GM21619 (cell line): ENCODE measurements around the gene LPP.
A peak's percentile ranks its signal among the peaks of the same experiment; 100 is the strongest.
"Not testable (repeated sequence)": the region's sequence is repeated elsewhere in the genome, so short reads cannot be mapped to it uniquely, and the experiment has no call there.

Experiments
- ATAC-seq: cut with Tn5 transposase; IDR thresholded peaks from one replicate; pipeline ENCODE4 v1.9.1; 2021; ENCODE audit not compliant: unreplicated experiment

The LPP gene

GRCh38 chr3:188421836-188422540 is 268.0 kb downstream of the LPP start:
- peak; percentile 100 for ATAC-seq

- not testable (repeated sequence) for ATAC-seq
Measured at GRCh38 chr3:188427981-188428380, 274.0 kb downstream of the LPP start.

- ATAC-seq = no peak
Measured at GRCh38 chr3:188431040-188431439, 277.1 kb downstream of the LPP start.

- ATAC-seq = no peak
Measured at GRCh38 chr3:188431553-188431952, 277.6 kb downstream of the LPP start.

GRCh38 chr3:188432802-188433520 is 279.0 kb downstream of the LPP start:
- ATAC-seq = no peak

GRCh38 chr3:188433521-188434150 is 279.7 kb downstream of the LPP start:
- ATAC-seq = no peak

GRCh38 chr3:188434594-188434993 is 280.6 kb downstream of the LPP start:
- ATAC-seq = no peak

- ATAC-seq = no peak
Measured at GRCh38 chr3:188435266-188435665, 281.3 kb downstream of the LPP start.

- ATAC-seq = no peak
Measured at GRCh38 chr3:188437926-188438325, 284.0 kb downstream of the LPP start.

- ATAC-seq = peak; percentile 94
Measured at GRCh38 chr3:188439080-188439479, 285.1 kb downstream of the LPP start.

GRCh38 chr3:188440340-188440972 is 286.5 kb downstream of the LPP start:
- no peak for ATAC-seq

- ATAC-seq = no peak
Measured at GRCh38 chr3:188442430-188442829, 288.5 kb downstream of the LPP start.

GRCh38 chr3:188445175-188445574 is 291.2 kb downstream of the LPP start:
- ATAC-seq = not testable (repeated sequence)

GRCh38 chr3:188446014-188446413 is 292.1 kb downstream of the LPP start:
- peak; percentile 81 for ATAC-seq

GRCh38 chr3:188446766-188447165 is 292.8 kb downstream of the LPP start:
- no peak for ATAC-seq

GRCh38 chr3:188448813-188449212 is 294.9 kb downstream of the LPP start:
- no peak for ATAC-seq

GRCh38 chr3:188449421-188449820 is 295.5 kb downstream of the LPP start:
- ATAC-seq = no peak

- no peak for ATAC-seq
Measured at GRCh38 chr3:188452158-188452772, 298.3 kb downstream of the LPP start.

- ATAC-seq = no peak
Measured at GRCh38 chr3:188453431-188454384, 299.8 kb downstream of the LPP start.

GRCh38 chr3:188455748-188456147 is 301.8 kb downstream of the LPP start:
- no peak for ATAC-seq
